GM12873 (cell line): ENCODE measurements around the gene SOWAHA.

Source experiments
- TF ChIP-seq, protein P1 (sequence below): IDR thresholded peaks from 2 replicates; pipeline ENCODE4 v1.5.1; 2012; ENCODE audit warnings: low read depth, mild to moderate bottlenecking, moderate library complexity, low read length, control low read depth; ENCODE audit not compliant: insufficient read depth; ENCODE audit errors: missing control alignments

Gene SOWAHA

DNA sequence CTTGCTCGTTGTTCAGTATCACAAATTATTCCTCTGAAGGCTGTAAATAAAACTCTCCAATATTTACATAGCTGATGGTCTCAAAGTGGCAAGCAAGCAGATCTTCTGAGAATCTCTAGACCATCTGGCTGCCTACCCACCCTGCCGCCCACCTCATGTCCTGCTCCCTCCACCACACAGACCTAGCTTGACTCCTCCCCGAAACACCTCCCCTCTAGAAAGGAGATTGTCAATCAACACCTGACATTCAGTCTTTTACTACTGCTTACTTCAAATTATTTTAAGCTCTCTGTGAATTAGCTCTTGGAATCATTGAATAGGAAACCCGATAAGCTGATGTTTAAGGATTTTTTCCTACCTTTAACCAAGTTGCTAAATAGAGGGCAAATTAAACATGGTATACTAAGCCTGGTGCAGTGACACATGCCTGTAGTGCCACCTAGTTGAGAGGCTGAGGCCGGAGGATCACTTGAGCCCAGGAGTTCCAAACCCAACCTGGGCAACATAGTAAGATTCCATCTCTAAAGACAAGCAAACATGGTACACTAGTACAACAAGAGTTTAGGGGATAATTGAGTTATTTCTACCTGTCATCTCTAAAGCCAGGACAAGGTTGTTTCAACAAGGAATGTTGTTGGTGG, 10.9 kb upstream of the SOWAHA start:
- TF ChIP-seq, protein P1, sequence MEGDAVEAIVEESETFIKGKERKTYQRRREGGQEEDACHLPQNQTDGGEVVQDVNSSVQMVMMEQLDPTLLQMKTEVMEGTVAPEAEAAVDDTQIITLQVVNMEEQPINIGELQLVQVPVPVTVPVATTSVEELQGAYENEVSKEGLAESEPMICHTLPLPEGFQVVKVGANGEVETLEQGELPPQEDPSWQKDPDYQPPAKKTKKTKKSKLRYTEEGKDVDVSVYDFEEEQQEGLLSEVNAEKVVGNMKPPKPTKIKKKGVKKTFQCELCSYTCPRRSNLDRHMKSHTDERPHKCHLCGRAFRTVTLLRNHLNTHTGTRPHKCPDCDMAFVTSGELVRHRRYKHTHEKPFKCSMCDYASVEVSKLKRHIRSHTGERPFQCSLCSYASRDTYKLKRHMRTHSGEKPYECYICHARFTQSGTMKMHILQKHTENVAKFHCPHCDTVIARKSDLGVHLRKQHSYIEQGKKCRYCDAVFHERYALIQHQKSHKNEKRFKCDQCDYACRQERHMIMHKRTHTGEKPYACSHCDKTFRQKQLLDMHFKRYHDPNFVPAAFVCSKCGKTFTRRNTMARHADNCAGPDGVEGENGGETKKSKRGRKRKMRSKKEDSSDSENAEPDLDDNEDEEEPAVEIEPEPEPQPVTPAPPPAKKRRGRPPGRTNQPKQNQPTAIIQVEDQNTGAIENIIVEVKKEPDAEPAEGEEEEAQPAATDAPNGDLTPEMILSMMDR: peak; percentile 23

DNA sequence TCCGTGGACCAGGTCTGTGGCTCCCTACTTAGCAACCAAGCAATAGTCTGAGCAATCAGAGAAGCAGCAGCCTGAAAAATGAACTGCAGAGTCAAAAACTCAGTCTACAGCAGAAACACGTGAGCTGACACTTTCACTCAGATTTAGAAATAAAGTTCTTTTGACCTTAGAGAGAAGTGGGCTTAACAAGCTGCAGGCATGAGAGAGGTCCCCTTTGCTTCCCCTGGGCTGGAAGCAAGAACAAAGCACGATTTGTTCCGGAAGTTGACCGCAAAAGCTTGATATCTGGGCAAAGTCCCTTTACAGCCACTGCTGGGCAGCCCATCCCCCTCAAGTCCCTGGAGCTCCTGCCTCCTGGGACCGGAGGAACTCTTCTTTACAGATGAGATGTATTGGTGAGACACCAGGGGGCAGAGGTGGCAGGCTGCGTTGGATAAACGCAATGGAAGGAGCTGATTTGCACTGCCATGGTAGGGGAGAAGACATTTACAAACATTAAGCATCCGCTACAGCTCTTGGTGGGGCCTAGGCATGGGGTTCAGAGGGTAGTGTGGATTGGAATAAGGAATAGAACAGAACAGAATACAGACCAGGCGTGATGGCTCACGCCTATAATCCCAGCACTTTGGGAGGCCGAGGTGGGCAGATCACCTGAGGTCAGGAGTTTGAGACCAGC, 5.8 kb upstream of the SOWAHA start:
- TF ChIP-seq, protein P1: peak; percentile 28

DNA sequence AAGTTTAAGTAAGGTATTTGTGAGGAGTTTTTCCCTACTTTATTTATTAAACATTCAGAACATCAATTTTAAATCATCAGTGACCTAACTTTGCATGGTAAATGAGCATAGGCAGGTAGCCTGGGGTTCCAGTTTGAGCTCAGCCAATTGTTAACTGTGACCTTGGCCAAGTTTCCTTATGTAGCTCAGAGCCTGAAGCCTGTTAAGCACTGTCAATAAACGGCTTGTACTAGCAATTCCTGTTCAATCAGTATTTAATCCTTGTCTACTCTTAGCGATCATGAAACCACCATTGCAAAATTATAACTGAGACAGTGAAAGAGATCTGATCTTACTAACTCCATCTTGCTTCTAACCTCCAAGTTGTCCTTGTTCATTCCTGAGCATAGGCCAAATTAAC, 4.7 kb upstream of the SOWAHA start:
- TF ChIP-seq, protein P1: no peak

DNA sequence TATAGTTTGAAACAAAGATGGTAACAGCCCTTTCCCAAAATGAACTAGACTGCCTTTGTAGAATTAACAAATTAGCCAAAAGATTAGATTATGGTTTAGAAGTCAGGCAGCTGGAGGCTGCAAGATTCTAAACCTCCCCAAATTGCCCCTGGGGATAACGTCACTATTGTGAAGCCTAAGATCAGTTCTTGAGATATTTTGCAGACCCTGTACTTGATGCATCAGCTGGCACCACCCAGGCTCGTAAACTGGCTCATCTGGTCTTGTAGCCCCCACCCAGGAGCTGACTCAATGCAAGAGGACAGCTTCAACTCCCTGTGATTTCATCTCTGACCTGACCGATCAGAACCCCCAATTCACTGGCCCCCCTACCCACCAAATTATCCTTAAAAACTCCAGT, 4.2 kb upstream of the SOWAHA start:
- TF ChIP-seq, protein P1: no peak

DNA sequence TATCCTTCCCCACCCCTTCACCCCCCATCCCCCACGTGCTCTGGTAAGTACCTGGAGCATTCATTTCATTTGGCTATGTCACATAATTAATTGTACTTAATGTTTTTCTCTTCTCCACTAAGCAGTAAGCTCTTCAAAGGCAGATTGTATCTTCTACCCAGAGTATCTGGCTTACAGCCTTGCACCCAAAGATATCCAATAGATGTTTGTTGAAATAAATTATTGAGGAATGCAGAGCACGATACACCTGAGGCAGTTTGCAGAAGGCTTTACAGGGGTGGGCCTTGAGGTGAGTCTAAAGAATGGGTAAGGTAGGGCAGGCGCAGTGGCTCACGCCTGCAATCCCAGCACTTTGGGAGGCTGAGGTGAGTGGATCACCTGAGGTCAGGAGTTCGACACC, 2.5 kb upstream of the SOWAHA start:
- TF ChIP-seq, protein P1: no peak

DNA sequence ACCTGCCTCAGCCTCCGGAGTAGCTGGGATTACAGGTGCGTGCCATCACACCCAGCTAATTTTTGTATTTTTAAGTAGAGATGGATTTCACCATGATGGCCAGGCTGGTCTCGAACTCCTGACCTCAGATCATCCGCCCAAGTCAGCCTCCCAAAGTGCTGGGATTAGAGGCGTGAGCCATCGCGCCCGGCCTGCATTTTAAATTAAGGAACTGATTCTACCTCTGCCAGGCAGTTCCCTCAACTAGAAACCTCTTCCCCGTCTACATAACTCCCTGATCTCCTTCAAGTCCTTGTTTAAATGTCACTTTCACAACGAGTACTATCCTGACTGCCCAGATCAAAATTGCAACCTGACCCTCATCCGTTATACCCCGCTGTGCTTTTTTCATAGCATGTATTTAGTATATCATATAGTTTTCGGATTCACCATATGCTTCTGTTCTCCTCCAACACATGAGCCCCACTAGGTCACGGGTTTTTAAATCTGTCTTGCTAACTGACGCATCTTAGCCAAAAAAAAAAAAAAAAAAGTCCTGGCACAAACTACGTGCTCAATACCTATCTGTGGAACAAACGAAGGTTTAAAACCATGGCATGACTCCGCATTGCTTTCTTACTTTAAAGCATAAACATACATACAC, 858 bp upstream of the SOWAHA start:
- TF ChIP-seq, protein P1: no peak
